ENCODE results near the gene GATB.

GATB gene

GRCh38 chr4:151702256-151702655, 58.6 kb downstream of the GATB start:
- in situ Hi-C loops (cut with MboI; ENCODE audit: low sequenced_read_pairs): no loop called here

- in situ Hi-C loops (cut with MboI; ENCODE audit: low sequenced_read_pairs): no loop called here
Observed at GRCh38 chr4:151700566-151701316, 60.1 kb downstream of the GATB start.

GRCh38 chr4:151698213-151698612, 62.6 kb downstream of the GATB start:
- in situ Hi-C loops (cut with MboI; ENCODE audit: low sequenced_read_pairs): no loop called here

- in situ Hi-C loops (cut with MboI; ENCODE audit: low sequenced_read_pairs): no loop called here
Observed at GRCh38 chr4:151694961-151695720, 65.7 kb downstream of the GATB start.

GRCh38 chr4:151692821-151693673, 67.8 kb downstream of the GATB start:
- in situ Hi-C loops (cut with MboI; ENCODE audit: low sequenced_read_pairs): no loop called here

GRCh38 chr4:151692443-151692782, 68.4 kb downstream of the GATB start:
- in situ Hi-C loops (cut with MboI; ENCODE audit: low sequenced_read_pairs): no loop called here

- in situ Hi-C loops (cut with MboI; ENCODE audit: low sequenced_read_pairs): no loop called here
Observed at GRCh38 chr4:151691639-151692442, 69.0 kb downstream of the GATB start.

GRCh38 chr4:151690876-151691275, 69.9 kb downstream of the GATB start:
- in situ Hi-C loops (cut with MboI; ENCODE audit: low sequenced_read_pairs): no loop called here

- in situ Hi-C loops (cut with MboI; ENCODE audit: low sequenced_read_pairs): no loop called here
Observed at GRCh38 chr4:151690164-151690870, 70.5 kb downstream of the GATB start.

- in situ Hi-C loops (cut with MboI; ENCODE audit: low sequenced_read_pairs): no loop called here
Observed at GRCh38 chr4:151689211-151689991, 71.4 kb downstream of the GATB start.

GRCh38 chr4:151688785-151689043, 72.1 kb downstream of the GATB start:
- in situ Hi-C loops (cut with MboI; ENCODE audit: low sequenced_read_pairs): no loop called here

- in situ Hi-C loops (cut with MboI; ENCODE audit: low sequenced_read_pairs): no loop called here
Observed at GRCh38 chr4:151688003-151688784, 72.6 kb downstream of the GATB start.

- in situ Hi-C loops (cut with MboI; ENCODE audit: low sequenced_read_pairs): no loop called here
Observed at GRCh38 chr4:151687021-151687640, 73.7 kb downstream of the GATB start.

- in situ Hi-C loops (cut with MboI; ENCODE audit: low sequenced_read_pairs): no loop called here
Observed at GRCh38 chr4:151685303-151685702, 75.5 kb downstream of the GATB start.

- in situ Hi-C loops (cut with MboI; ENCODE audit: low sequenced_read_pairs): no loop called here
Observed at GRCh38 chr4:151681085-151681484, 79.7 kb downstream of the GATB start.

- in situ Hi-C loops (cut with MboI; ENCODE audit: low sequenced_read_pairs): no loop called here
Observed at GRCh38 chr4:151679231-151679630, 81.6 kb downstream of the GATB start.

- in situ Hi-C loops (cut with MboI; ENCODE audit: low sequenced_read_pairs): no loop called here
Observed at GRCh38 chr4:151678048-151678872, 82.5 kb downstream of the GATB start.

GRCh38 chr4:151677193-151677592, 83.6 kb downstream of the GATB start:
- in situ Hi-C loops (cut with MboI; ENCODE audit: low sequenced_read_pairs): no loop called here

All from HL-60/S4 (cell line).